Sigmoid colon (tissue), 7 donors: ENCODE data around the gene DSCAML1. TPM values are rescaled to one million over a fixed set of nuclear protein-coding genes. Genes with fewer than 3 reads are reported as not detected.

Experiments
- DNase-seq: peaks from one replicate; pipeline ENCODE4 v3.0.0-alpha.2; 2019
- H3K27ac ChIP-seq, 4 donors: fragments of 200-600 bp; sonication (generic); one replicate each; pipeline ENCODE4 v1.5.1; 2016 to 2019; ENCODE audit warnings: mild to moderate bottlenecking in 1 of 4
- H3K27me3 ChIP-seq, 3 donors: fragments of 200-600 bp; sonication (generic); one replicate each; pipeline ENCODE4 v1.5.1; 2019; ENCODE audit warnings: mild to moderate bottlenecking in 1 of 3
- H3K36me3 ChIP-seq, 4 donors: fragments of 200-600 bp; sonication (generic); one replicate each; pipeline ENCODE4 v1.5.1; 2016 to 2019
- H3K4me1 ChIP-seq, 4 donors: fragments of 200-600 bp; sonication (generic); one replicate each; pipeline ENCODE4 v1.5.1; 2017 to 2019
- H3K4me3 ChIP-seq, 4 donors: fragments of 200-600 bp; sonication (generic); one replicate each; pipeline ENCODE4 v1.5.1; 2017 to 2019; ENCODE audit warnings: mild to moderate bottlenecking in 2 of 4, moderate library complexity in 1 of 4
- H3K9me3 ChIP-seq, 4 donors: fragments of 200-600 bp in 3 of 4; sonication (generic) in 3 of 4; one replicate each; pipeline versions ENCODE4 v1.5.1 to v1.6.1; 2013 to 2019
- EP300 ChIP-seq, 4 donors: sonication (generic); formaldehyde crosslinking; IDR thresholded peaks; one replicate each; pipeline ENCODE4 v1.6.1; 2017; ENCODE audit warnings: antibody characterized with exemption in 4 of 4
- POLR2A ChIP-seq, 2 donors: fragments of 450-650 bp; IDR thresholded peaks; one replicate each; pipeline ENCODE4 v1.6.1; 2016; ENCODE audit warnings: antibody characterized with exemption in 2 of 2, mild to moderate bottlenecking in 2 of 2, moderate library complexity in 2 of 2
- POLR2AphosphoS5 ChIP-seq, 4 donors: sonication (generic); formaldehyde crosslinking; IDR thresholded peaks; one replicate each; pipeline ENCODE4 v1.6.1; 2017; ENCODE audit warnings: antibody characterized with exemption in 4 of 4
- WGBS, 2 donors: extraction: QIAGEN DNeasy Blood & Tissue Kit; methylation state at CpG; one replicate each; pipeline ENCODE4 v1.1.7; 2013; 5-methylcytosine and 5-hydroxymethylcytosine counted together
- intact Hi-C: fragments of 100-400 bp; cut with DNase I; formaldehyde crosslinking; loops from one replicate; pipeline ENCODE4 v1.15.1; 2023
- polyA plus RNA-seq, 3 donors: library from polyadenylated mRNA; stranded (reverse); fragments of 200-250 nt; gene quantifications; one replicate each; pipeline ENCODE4 v1.2.3, GENCODE V29; 2013
- total RNA-seq, 4 donors: library from RNA; depleted of rRNA; stranded (reverse); fragments of >200 nt; gene quantifications; one replicate each; pipeline ENCODE4 v1.1.0, GENCODE V29; 2016
- TF ChIP-seq, protein P1 (sequence below), 4 experiments: fragments of 450-650 bp in 3 of 4; fragments of 200-600 bp in 1 of 4; IDR thresholded peaks; one replicate each; pipeline ENCODE4 v1.5.1; 2016 to 2019; ENCODE audit warnings: antibody characterized with exemption in 4 of 4, mild to moderate bottlenecking in 3 of 4, moderate library complexity in 2 of 4
- donor health status: healthy with polysubstance abuse.
- donor health status: Bipolar disorder and iron deficiency.
- donor health status: healthy.

DSCAML1 gene
- total and polyA plus RNA-seq, 7 donors, result under 0.01 to 7.5 (median 1.2) TPM

DNA sequence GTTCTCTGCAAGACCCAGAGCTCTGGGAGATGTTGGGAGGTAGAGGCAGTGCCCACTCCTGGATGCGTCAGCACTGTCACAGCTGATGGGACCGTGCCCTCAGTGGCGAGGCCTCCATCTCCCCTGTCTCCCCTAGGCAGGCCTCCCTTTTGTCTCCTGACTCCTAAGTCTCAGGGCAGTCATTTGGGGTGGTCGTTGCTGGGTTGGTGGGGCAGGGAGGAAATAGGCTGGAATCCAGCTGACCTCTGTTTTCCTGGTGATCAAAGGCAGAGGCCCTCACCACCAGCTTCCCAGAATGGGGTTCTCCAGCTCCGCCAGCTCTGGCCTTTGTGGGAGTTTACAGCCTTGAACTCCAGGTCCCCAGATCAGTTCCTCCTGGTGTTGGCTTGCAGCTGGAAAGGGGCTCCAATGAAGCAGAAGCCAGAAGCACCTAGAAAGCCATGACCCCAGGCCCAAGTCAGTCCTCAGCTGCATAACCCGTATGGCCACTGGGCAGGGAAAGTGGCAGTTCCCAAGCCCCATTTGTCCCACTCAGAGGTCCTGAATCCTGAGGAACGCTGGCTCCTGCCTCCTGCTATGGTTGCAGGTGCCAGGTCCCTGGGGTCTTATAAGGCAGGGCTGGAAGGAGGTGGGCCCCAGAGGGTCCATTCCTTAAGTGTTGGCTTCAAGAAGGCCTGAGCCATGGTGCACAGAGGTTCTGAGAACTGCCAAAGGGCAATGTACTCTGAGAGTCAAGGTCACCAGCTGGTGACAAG is 34.8 kb upstream of the DSCAML1 start:
- no peak overlapping the region for H3K27ac ChIP-seq
- intact Hi-C loops, result no loop called here
- peak; percentile 58 for DNase-seq
- 84 to 90% methylated on average over 7 of the region's 7 CpGs for WGBS, 2 donors
- no peak for TF ChIP-seq POLR2A (IDR thresholded peaks at IDR 0.05)
- TF ChIP-seq, protein P1, sequence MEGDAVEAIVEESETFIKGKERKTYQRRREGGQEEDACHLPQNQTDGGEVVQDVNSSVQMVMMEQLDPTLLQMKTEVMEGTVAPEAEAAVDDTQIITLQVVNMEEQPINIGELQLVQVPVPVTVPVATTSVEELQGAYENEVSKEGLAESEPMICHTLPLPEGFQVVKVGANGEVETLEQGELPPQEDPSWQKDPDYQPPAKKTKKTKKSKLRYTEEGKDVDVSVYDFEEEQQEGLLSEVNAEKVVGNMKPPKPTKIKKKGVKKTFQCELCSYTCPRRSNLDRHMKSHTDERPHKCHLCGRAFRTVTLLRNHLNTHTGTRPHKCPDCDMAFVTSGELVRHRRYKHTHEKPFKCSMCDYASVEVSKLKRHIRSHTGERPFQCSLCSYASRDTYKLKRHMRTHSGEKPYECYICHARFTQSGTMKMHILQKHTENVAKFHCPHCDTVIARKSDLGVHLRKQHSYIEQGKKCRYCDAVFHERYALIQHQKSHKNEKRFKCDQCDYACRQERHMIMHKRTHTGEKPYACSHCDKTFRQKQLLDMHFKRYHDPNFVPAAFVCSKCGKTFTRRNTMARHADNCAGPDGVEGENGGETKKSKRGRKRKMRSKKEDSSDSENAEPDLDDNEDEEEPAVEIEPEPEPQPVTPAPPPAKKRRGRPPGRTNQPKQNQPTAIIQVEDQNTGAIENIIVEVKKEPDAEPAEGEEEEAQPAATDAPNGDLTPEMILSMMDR (IDR thresholded peaks at IDR 0.05), result no peak
- TF ChIP-seq EP300 (IDR thresholded peaks at IDR 0.05), result no peak
- no peak for TF ChIP-seq POLR2AphosphoS5 (IDR thresholded peaks at IDR 0.05)
- H3K27me3 ChIP-seq, result peaks cover 0 to 20% (median 0%) of the 10 kb centered on the region in 3 donors
- peaks cover 0 to 38% (median 12%) of the 10 kb centered on the region in 4 donors for H3K4me1 ChIP-seq
- no peaks in the 10 kb centered on the region for H3K9me3 ChIP-seq
- H3K4me3 ChIP-seq, result no peak overlapping the region
- H3K36me3 ChIP-seq, result peaks cover 0 to 28% (median 3%) of the 10 kb centered on the region in 4 donors

DNA sequence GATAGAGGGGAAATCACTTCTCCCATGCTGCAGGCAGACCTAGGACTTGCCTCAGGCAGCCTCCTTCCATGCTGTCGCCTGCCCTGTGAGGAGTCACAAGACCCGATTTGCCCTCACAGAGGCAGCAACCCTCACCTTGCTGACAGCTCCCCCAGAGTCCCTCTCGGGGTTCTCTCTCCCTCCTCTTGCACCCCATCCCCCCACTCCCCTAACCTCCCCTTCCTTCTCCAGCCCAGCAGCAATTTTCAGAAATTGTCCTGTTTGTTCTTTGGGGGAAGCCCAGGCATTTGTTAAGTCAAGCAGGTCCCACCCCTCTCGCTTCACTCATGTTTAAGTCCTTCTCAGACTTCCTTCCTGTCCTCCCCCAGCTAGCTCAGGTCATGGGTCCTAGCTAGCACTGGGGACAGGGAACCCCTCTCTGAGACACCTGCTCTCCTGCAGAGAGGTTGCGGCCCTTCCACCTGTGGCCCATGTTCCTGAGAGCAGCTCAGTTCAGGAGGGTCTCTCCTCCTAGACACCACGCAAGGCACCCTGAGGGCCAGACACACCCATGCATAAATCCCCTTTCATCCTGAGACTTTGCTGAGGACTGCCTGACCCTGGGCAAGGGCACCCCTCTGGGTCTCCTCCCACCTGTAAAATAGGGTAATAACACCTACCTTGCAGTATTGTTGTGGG is 33.8 kb upstream of the DSCAML1 start:
- WGBS, 2 donors, result 46 to 80% methylated on average over 6 of the region's 6 CpGs
- Histone ChIP-seq H3K4me3 (no peak overlapping the region), H3K27me3 (peaks cover 0 to 20% (median 0%) of the 10 kb centered on the region in 3 donors), H3K9me3 (no peaks in the 10 kb centered on the region), H3K27ac (no peak overlapping the region), H3K4me1 (peaks cover 0 to 38% (median 13%) of the 10 kb centered on the region in 4 donors), H3K36me3 (peaks cover 0 to 25% (median 0%) of the 10 kb centered on the region in 4 donors)
- intact Hi-C loops, result no loop called here
- peak; percentile 44 for DNase-seq
- TF ChIP-seq EP300 (IDR thresholded peaks at IDR 0.05), result no peak
- TF ChIP-seq POLR2A (IDR thresholded peaks at IDR 0.05), result no peak
- no peak for TF ChIP-seq POLR2AphosphoS5 (IDR thresholded peaks at IDR 0.05)
- TF ChIP-seq, protein P1 (IDR thresholded peaks at IDR 0.05), result no peak

DNA sequence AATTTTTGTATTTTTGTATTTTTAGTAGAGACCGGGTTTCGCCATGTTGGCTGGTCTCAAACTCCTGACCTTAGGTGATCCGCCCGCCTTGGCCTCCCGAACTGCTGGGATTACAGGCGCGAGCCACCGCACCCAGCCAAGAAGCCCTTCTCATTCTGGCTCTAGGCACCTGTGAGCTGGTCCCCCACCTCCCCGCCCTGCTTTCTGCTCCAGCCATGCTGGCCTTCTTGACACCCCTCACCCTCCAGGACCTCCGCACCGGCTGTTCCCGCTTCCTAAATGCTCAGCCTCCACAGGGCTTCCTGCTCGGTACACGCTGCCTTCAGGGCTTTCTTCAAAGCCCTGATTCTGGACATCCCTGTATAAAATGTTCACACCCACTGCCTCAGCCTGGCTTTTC is 33.1 kb upstream of the DSCAML1 start:
- Histone ChIP-seq H3K4me1 (peaks cover 0 to 44% (median 17%) of the 10 kb centered on the region in 4 donors), H3K27ac (no peak overlapping the region), H3K27me3 (peaks cover 0 to 20% (median 0%) of the 10 kb centered on the region in 3 donors), H3K4me3 (no peak overlapping the region), H3K36me3 (peaks cover 0 to 19% (median 0%) of the 10 kb centered on the region in 4 donors), H3K9me3 (no peaks in the 10 kb centered on the region)
- WGBS, 2 donors, result 86 to 91% methylated on average over 14 of the region's 14 CpGs
- peak; percentile 61 for DNase-seq
- TF ChIP-seq EP300 (IDR thresholded peaks at IDR 0.05) (no peak), POLR2A (IDR thresholded peaks at IDR 0.05) (no peak), POLR2AphosphoS5 (IDR thresholded peaks at IDR 0.05) (no peak)
- TF ChIP-seq, protein P1 (IDR thresholded peaks at IDR 0.05), result no peak
- intact Hi-C loops, result no loop called here

DNA sequence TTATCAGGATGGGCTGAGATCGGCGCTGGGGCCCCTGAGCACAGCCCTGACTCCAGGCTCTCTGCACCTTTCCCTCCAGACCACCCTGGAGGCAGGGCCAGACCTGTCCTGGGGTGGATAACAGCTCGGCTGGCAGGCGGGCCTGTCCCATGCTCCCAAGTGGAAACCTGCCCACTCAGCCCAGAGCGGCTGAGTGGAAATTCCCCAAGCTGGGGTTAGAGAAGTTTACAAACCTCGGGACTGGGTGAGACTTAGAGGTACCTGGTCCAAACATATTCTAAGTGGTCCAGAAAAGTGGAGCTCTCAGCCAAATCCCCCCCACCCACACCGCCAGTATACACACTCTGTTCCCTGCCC is 32.3 kb upstream of the DSCAML1 start:
- Histone ChIP-seq H3K27ac (peak overlapping the region; percentile 40 to 62 (median 50)), H3K36me3 (peaks cover 0 to 11% (median 0%) of the 10 kb centered on the region in 4 donors), H3K4me1 (peaks cover 0 to 49% (median 20%) of the 10 kb centered on the region in 4 donors), H3K9me3 (no peaks in the 10 kb centered on the region), H3K4me3 (no peak overlapping the region), H3K27me3 (peaks cover 0 to 20% (median 0%) of the 10 kb centered on the region in 3 donors)
- intact Hi-C loops, result no loop called here
- 74 to 80% methylated on average over 7 of the region's 7 CpGs for WGBS, 2 donors
- peak; percentile 66 for DNase-seq
- TF ChIP-seq POLR2A (IDR thresholded peaks at IDR 0.05) (no peak), POLR2AphosphoS5 (IDR thresholded peaks at IDR 0.05) (no peak), EP300 (IDR thresholded peaks at IDR 0.05) (no peak)
- TF ChIP-seq, protein P1 (IDR thresholded peaks at IDR 0.05), result no peak
